Effector memory CD4-positive, alpha-beta T cell (primary cell): ENCODE data around the gene SYNJ2.

Experiments used
- DNase-seq, 3 donors: peaks; one replicate each; pipeline ENCODE4 v3.0.0-alpha.2; 2020
- H3K27ac ChIP-seq: 2 replicates; pipeline ENCODE4 v1.7.0; 2013; ENCODE audit warnings: mild to moderate bottlenecking, low read length, moderate library complexity; ENCODE audit not compliant: insufficient read depth, poor library complexity, severe bottlenecking
- H3K27me3 ChIP-seq: replicated peaks from 2 replicates; pipeline ENCODE4 v1.7.0; 2013; ENCODE audit warnings: mild to moderate bottlenecking, low read length; ENCODE audit not compliant: insufficient read depth, control insufficient read depth, poor library complexity, severe bottlenecking
- H3K36me3 ChIP-seq: 2 replicates; pipeline ENCODE4 v1.7.0; 2013; ENCODE audit warnings: mild to moderate bottlenecking, low read length, moderate library complexity; ENCODE audit not compliant: control insufficient read depth, insufficient read depth
- H3K4me1 ChIP-seq: 2 replicates; pipeline ENCODE4 v1.7.0; 2013; ENCODE audit warnings: low read length, mild to moderate bottlenecking; ENCODE audit not compliant: control insufficient read depth, insufficient read depth, poor library complexity, severe bottlenecking
- H3K4me3 ChIP-seq: 2 replicates; pipeline ENCODE4 v1.7.0; 2013; ENCODE audit warnings: low read length, low read depth, mild to moderate bottlenecking; ENCODE audit not compliant: insufficient read depth, poor library complexity, severe bottlenecking
- H3K9me3 ChIP-seq: 2 replicates; pipeline ENCODE4 v1.7.0; 2013; ENCODE audit warnings: mild to moderate bottlenecking, low read length, moderate library complexity; ENCODE audit not compliant: control insufficient read depth

The SYNJ2 gene

DNA sequence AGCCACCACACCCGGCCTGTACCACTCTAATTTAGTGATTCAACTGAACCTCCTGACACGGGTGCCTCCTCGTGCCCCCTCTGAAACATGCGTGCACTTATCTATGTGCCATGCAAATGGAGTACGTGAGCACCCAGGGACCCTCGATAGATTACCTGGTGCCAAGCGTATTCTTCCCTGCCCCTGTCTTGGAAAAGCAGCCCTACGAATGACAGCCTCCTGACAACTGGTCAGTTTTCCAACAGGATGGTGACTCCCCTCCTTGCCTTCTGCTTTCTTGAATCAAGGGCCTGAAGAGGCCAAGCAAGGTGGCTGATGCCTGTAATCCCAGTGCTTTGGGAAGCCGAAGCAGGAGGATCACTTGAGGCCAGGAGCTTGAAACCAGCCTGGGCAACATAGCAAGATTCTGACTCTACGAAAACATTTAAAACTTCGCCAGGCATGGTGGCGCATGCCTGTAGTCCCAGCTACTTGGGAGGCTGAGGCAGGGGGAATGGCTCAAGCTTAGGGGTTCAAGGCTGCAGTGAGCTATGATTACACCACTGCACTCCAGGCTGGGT is 25.4 kb upstream of the SYNJ2 start:
- no peaks in the 10 kb centered on the region for H3K9me3 ChIP-seq
- no peaks in the 10 kb centered on the region for H3K27me3 ChIP-seq
- H3K4me3 ChIP-seq, result no peak overlapping the region
- H3K27ac ChIP-seq, result no peak overlapping the region
- H3K36me3 ChIP-seq, result no peaks in the 10 kb centered on the region
- H3K4me1 ChIP-seq, result no peaks in the 10 kb centered on the region
- no peak for DNase-seq

DNA sequence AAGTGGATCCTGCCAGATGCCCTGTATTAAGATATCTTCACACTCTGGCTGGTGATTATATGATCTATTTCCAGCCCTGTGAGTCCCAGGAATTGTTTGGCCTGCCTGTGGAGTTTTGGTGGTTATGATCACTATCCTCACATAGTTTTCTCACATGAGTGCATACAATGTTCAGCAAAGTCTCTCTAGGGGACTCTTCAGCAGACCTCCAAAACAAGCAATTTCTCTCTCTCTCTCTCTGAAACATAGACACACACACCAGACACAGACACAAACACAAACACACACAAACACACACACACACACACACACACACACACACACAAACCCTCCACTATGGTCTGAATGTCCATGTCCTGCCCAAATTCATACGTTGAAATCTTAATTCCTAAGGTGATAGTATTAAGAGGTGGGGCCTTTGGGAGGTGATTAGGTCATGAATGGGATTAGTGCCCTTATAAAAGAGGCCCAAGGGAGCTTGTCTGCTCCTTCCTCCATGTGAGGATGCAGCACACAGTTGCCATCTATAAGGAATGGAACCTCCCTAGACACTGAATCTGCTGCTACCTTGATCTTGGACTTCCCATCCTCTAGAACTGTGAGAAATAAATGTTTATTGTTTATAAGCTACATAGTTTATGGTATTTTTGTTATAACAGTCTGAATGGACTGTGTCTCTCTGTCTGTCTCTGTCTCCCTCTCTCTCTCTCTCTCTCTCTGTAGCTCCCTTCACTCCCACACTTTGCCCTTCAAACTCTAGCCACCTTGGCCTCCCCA is 22.0 kb upstream of the SYNJ2 start:
- Histone ChIP-seq H3K4me1 (peaks cover 5% of the 10 kb centered on the region), H3K27me3 (no peaks in the 10 kb centered on the region), H3K4me3 (no peak overlapping the region), H3K36me3 (no peaks in the 10 kb centered on the region), H3K9me3 (no peaks in the 10 kb centered on the region), H3K27ac (no peak overlapping the region)
- DNase-seq, result no peak

DNA sequence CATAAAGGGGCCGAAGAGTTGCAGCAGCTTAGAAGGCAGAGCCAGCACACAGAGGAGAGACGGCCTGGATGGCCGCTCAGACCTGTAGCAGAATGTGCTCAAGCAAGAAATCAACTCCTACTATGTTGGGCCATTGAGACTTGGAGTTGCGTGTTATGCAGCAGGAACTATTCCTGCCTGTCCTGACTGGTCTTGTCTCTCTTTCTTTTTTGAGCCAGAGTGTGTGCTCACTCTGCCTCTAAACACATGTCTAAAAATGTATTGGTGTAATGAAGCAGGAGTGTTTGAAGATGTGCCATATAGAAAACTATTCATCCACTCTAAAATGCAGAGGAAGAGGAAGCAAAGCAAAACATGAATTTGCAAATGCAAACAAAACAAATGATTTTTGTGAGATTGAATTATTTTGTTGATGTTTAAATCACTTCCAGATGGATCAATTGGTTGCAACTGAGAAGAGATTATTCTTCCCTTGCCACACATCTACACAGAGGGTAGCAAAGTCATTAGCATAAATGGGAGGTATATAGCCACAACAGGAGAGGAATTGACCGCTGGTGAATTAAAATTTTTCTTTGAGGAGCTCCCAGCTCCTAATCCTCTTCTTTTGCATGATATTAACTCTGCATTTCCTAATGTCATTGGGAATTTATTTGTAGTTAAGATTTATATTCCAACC is 20.4 kb upstream of the SYNJ2 start:
- DNase-seq, result no peak

DNA sequence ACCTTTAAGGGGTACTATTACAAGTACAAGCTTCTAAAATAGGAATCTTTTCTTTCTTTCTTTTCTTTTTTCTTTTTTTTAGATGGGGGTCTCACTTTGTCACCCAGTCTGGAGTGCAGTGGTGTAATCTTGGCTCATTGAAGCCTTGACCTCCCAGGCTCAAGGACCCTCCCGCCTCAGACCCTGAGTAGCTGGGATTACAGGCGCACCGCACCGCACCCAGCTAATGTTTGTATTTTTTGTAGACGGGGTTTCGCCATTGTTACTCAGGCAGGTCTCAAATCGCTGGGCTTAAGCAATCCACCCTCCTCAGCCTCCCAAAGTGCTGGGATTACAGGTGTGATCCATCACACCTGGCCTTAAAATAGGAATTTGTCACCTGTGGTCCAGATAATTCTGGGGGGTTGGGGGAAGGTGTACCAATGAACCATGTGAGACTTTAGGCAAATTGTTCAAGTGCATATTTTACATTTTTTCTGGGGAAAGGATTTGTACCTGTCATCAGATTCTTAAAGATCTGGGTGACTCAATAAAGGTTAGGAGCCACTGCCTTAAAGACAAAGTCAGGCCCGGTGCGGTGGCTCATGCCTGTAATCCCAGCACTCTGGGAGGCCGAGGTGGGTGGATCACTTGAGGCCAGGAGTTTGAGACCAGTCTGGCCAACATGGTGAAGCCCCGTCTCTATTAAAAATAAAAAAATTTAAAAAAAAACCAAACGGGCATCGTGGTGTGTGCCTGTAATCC is 19.7 kb upstream of the SYNJ2 start:
- Histone ChIP-seq H3K27me3 (no peaks in the 10 kb centered on the region), H3K4me1 (peaks cover 5% of the 10 kb centered on the region), H3K9me3 (no peaks in the 10 kb centered on the region), H3K4me3 (no peak overlapping the region), H3K27ac (no peak overlapping the region), H3K36me3 (no peaks in the 10 kb centered on the region)
- no peak for DNase-seq

More for the DNA sequence above, 20.4 kb upstream of the SYNJ2 start:
- H3K27ac ChIP-seq, result no peak overlapping the region
- H3K4me3 ChIP-seq, result no peak overlapping the region
- H3K27me3 ChIP-seq, result no peaks in the 10 kb centered on the region
- H3K36me3 ChIP-seq, result no peaks in the 10 kb centered on the region
- H3K4me1 ChIP-seq, result peaks cover 5% of the 10 kb centered on the region
- no peaks in the 10 kb centered on the region for H3K9me3 ChIP-seq

DNA sequence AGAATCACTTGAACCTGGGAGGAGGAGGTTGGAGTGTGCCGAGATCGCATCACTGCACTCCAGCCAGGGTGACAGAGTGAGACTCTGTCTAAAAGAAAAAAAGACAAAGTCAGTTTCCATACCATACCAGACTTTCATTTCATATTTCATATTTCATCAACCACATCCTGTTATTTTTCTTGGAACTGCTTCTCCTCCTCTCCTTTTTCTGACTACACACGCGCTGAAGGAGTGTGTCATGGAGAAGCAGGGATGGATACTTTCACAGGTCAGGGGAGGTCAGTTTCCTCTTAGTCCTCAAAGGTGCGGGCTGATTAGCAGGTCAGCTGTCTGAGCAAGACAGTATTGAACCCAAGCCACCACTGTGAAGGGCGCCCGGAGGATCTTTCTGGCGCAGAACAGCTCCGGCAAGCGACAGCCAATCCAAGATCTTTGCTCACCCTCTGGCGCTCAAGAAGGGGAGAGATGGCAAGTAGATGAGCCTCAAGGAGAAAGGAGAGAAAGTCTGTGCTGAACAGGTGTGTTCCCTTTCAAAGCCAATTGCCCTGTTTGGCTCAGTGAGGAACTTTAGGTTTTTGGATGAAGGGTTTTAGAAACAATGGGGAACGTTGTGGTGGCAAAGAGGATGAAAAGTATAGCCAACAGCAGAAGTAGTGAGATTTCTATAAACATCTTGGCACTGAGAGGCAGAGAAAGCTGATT is 18.9 kb upstream of the SYNJ2 start:
- H3K4me3 ChIP-seq, result no peak overlapping the region
- peaks cover 5% of the 10 kb centered on the region for H3K4me1 ChIP-seq
- H3K9me3 ChIP-seq, result no peaks in the 10 kb centered on the region
- no peaks in the 10 kb centered on the region for H3K36me3 ChIP-seq
- H3K27me3 ChIP-seq, result no peaks in the 10 kb centered on the region
- no peak for DNase-seq
- no peak overlapping the region for H3K27ac ChIP-seq

DNA sequence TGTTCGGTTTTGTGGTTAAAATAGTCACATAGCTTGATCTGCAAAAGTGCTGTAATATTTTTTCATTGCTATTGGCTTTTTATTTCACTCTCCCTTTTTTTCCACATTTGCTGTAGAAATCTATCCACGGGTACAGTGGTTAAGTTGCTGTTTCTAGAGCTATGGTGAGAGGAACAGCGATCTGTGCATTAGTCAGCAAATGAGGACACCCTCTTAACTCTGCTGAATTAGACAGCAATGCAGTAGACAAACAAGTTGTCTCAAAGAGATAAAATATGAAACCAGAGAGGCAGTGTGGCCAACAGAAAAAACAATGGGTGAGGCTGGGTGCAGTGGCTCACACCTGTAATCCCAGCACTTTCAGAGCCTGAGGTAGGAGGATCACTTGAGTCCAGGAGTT is 17.6 kb upstream of the SYNJ2 start:
- H3K36me3 ChIP-seq, result no peaks in the 10 kb centered on the region
- H3K4me3 ChIP-seq, result no peak overlapping the region
- no peak overlapping the region for H3K27ac ChIP-seq
- DNase-seq, result no peak
- H3K27me3 ChIP-seq, result no peaks in the 10 kb centered on the region
- no peaks in the 10 kb centered on the region for H3K9me3 ChIP-seq
- peaks cover 5% of the 10 kb centered on the region for H3K4me1 ChIP-seq

DNA sequence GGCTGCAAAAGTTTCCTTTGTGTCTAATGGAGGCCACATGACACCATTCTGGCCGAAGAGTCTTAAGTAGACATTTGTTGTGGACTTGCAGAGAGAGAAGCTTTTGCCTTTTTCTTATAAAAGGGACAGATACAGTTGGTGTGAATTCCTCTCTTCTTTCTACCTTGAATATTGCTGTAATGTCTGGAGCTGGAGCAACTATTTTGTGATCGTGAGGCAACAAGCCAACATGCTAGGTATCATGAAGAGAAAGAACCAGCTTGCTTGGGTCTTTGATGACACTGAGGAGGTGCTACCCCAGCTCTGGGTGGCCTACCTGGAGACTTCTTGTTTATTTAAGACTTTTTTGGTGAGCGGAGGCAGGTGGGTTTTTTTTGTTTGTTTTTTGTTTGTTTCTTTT is 16.3 kb upstream of the SYNJ2 start:
- Histone ChIP-seq H3K4me3 (no peak overlapping the region), H3K36me3 (no peaks in the 10 kb centered on the region), H3K4me1 (peaks cover 5% of the 10 kb centered on the region), H3K9me3 (no peaks in the 10 kb centered on the region), H3K27ac (no peak overlapping the region), H3K27me3 (no peaks in the 10 kb centered on the region)
- DNase-seq, result no peak

DNA sequence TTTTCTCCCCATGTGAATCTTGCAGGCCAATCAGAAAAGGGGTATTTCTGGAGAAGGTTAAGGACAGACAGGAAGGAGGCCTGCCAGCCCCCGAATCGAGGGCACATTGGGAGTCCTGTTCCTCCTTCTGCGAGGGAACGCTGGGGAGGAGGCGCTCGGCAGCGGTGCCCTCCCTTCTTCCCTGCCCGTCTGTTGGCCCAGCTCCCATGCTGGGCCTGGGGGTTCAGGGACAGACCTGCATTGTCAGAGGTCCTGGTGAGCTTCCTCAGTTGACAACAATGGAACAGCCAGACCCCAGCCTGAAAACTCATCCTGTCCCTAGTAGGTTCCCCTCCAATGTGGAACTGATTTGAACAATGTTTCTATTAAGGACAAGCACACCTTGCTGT is 15.1 kb upstream of the SYNJ2 start:
- no peak overlapping the region for H3K27ac ChIP-seq
- H3K9me3 ChIP-seq, result no peaks in the 10 kb centered on the region
- no peaks in the 10 kb centered on the region for H3K36me3 ChIP-seq
- no peak overlapping the region for H3K4me3 ChIP-seq
- H3K27me3 ChIP-seq, result no peaks in the 10 kb centered on the region
- DNase-seq, result no peak
- peaks cover 5% of the 10 kb centered on the region for H3K4me1 ChIP-seq

DNA sequence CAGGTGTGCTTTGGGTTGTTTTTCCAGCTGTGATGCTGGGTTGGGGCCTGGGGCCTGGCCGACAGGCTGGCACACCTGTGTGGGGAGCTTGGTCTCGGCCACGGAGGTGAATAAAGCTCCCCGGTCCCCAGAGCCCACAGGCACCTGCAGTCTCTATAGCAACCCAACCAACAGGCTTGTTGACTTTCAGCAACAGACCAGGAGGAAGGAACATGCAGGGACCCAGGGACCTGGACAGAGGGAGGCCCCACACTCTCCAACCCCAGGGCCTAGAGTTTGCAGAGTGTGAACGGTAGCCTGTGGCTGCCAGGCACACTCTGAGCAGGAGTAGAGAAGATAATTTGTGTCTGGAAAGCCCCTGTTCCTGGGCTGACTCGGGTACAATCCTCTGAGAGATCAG is 14.6 kb upstream of the SYNJ2 start:
- H3K27ac ChIP-seq, result no peak overlapping the region
- no peak for DNase-seq
- no peaks in the 10 kb centered on the region for H3K9me3 ChIP-seq
- no peaks in the 10 kb centered on the region for H3K27me3 ChIP-seq
- peaks cover 5% of the 10 kb centered on the region for H3K4me1 ChIP-seq
- H3K36me3 ChIP-seq, result no peaks in the 10 kb centered on the region
- H3K4me3 ChIP-seq, result no peak overlapping the region
